Karpas-422 (cell line): ENCODE results near the gene TRABD. TPM values are rescaled to one million over a fixed set of nuclear protein-coding genes. Genes with fewer than 3 reads are reported as not detected.

ENCODE experiments used
- DNase-seq: peaks from one replicate; pipeline ENCODE4 v3.0.0-alpha.2; 2015
- H2AFZ ChIP-seq: fragments of 200-600 bp; sonication (generic); 2 replicates; pipeline ENCODE4 v1.6.1; 2014; ENCODE audit warnings: antibody characterized with exemption, low read length, mixed read lengths
- H3K27ac ChIP-seq: fragments of 200-600 bp; sonication (generic); 2 replicates; pipeline ENCODE4 v1.5.1; 2014; ENCODE audit warnings: mild to moderate bottlenecking, low read length, moderate library complexity
- H3K27me3 ChIP-seq: fragments of 200-600 bp; sonication (generic); 2 replicates; pipeline ENCODE4 v1.6.1; 2014; ENCODE audit warnings: low read length, mixed read lengths
- H3K36me3 ChIP-seq: fragments of 200-600 bp; sonication (generic); 2 replicates; pipeline ENCODE4 v1.6.1; 2014; ENCODE audit warnings: low read length, mixed read lengths; ENCODE audit not compliant: insufficient read depth
- H3K4me1 ChIP-seq: fragments of 200-600 bp; sonication (generic); 2 replicates; pipeline ENCODE4 v1.6.1; 2014; ENCODE audit warnings: mild to moderate bottlenecking, low read length, mixed read lengths
- H3K4me2 ChIP-seq: fragments of 200-600 bp; sonication (generic); 2 replicates; pipeline ENCODE4 v1.6.1; 2014; ENCODE audit warnings: low read length, low read depth, mild to moderate bottlenecking; ENCODE audit not compliant: poor library complexity, severe bottlenecking
- H3K4me3 ChIP-seq: fragments of 200-600 bp; sonication (generic); 2 replicates; pipeline ENCODE4 v1.5.1; 2014; ENCODE audit warnings: mild to moderate bottlenecking, antibody characterized with exemption, low read length, mixed read lengths
- H3K79me2 ChIP-seq: fragments of 200-600 bp; sonication (generic); 2 replicates; pipeline ENCODE4 v1.6.1; 2014; ENCODE audit warnings: mild to moderate bottlenecking, low read length, mixed read lengths
- H3K9ac ChIP-seq: fragments of 200-600 bp; sonication (generic); 2 replicates; pipeline ENCODE4 v1.6.0; 2014; ENCODE audit warnings: low read length
- H3K9me2 ChIP-seq: fragments of 200-600 bp; sonication (generic), shearing (Covaris generic); replicated peaks from 2 replicates; pipeline ENCODE4 v1.6.0; 2014; ENCODE audit warnings: mild to moderate bottlenecking, low read length, moderate library complexity; ENCODE audit not compliant: insufficient read depth
- H3K9me3 ChIP-seq: fragments of 300-700, 200-600 bp; sonication (generic); 2 replicates; pipeline ENCODE4 v1.6.1; 2014; ENCODE audit warnings: low read length, mixed read lengths
- H4K20me1 ChIP-seq: fragments of 200-600 bp; sonication (generic); 2 replicates; pipeline ENCODE4 v1.6.1; 2014; ENCODE audit warnings: mild to moderate bottlenecking, antibody characterized with exemption, low read length, low read depth; ENCODE audit not compliant: insufficient read depth
- total RNA-seq: library from RNA; depleted of rRNA; stranded (reverse); fragments of >200 nt; shearing (Covaris generic); gene quantifications from 2 replicates; pipeline ENCODE4 v1.2.3, GENCODE V29; 2014; ENCODE audit warnings: low replicate concordance

Gene TRABD
- total RNA-seq, 1 experiment from 2014 or later: 46.7 TPM

GRCh38 chr22:50211147-50211546 lies 25.4 kb downstream of the TRABD start:
- Histone ChIP-seq H3K4me2 (no peak overlapping the region), H3K27me3 (no peaks in the 10 kb centered on the region), H3K4me3 (no peak overlapping the region), H3K79me2 (peaks cover 43% of the 10 kb centered on the region), H4K20me1 (peaks cover 17% of the 10 kb centered on the region; the same call in 1 of the 2 replicates), H3K27ac (no peak overlapping the region), H3K36me3 (peaks cover 36% of the 10 kb centered on the region; the same call in 1 of the 2 replicates), H3K4me1 (peaks cover 39% of the 10 kb centered on the region), H3K9me3 (no peaks in the 10 kb centered on the region), H3K9me2 (no peaks in the 10 kb centered on the region), H2AFZ (no peak overlapping the region), H3K9ac (no peak overlapping the region)
- DNase-seq: no peak

GRCh38 chr22:50213263-50213662 lies 27.6 kb downstream of the TRABD start:
- Histone ChIP-seq H3K9me2 (no peaks in the 10 kb centered on the region), H3K4me2 (no peak overlapping the region), H3K36me3 (peaks cover 32% of the 10 kb centered on the region; the same call in 1 of the 2 replicates), H3K79me2 (peaks cover 43% of the 10 kb centered on the region), H3K4me3 (no peak overlapping the region), H4K20me1 (peaks cover 17% of the 10 kb centered on the region; the same call in 1 of the 2 replicates), H3K9me3 (no peaks in the 10 kb centered on the region), H3K4me1 (peaks cover 24% of the 10 kb centered on the region), H2AFZ (no peak overlapping the region), H3K27ac (no peak overlapping the region), H3K27me3 (no peaks in the 10 kb centered on the region), H3K9ac (no peak overlapping the region)
- DNase-seq: no peak

GRCh38 chr22:50215297-50216054 lies 29.8 kb downstream of the TRABD start:
- Histone ChIP-seq H4K20me1 (peaks cover 13% of the 10 kb centered on the region; the same call in 1 of the 2 replicates), H3K36me3 (peaks cover 27% of the 10 kb centered on the region; the same call in 1 of the 2 replicates), H3K27ac (no peak overlapping the region), H3K4me1 (peaks cover 6% of the 10 kb centered on the region), H3K9me2 (no peaks in the 10 kb centered on the region), H2AFZ (no peak overlapping the region), H3K4me3 (no peak overlapping the region), H3K9me3 (no peaks in the 10 kb centered on the region), H3K9ac (no peak overlapping the region), H3K79me2 (peaks cover 36% of the 10 kb centered on the region), H3K27me3 (no peaks in the 10 kb centered on the region), H3K4me2 (no peak overlapping the region)
- DNase-seq: no peak

- Histone ChIP-seq H3K79me2 (peaks cover 29% of the 10 kb centered on the region), H3K9me3 (no peaks in the 10 kb centered on the region)
These were observed 30.5 kb downstream of the TRABD start for GRCh38 chr22:50216055-50216683.

GRCh38 chr22:50216684-50217520 lies 31.2 kb downstream of the TRABD start:
- DNase-seq: no peak
- peaks cover 25% of the 10 kb centered on the region for H3K79me2 ChIP-seq
- peaks cover 11% of the 10 kb centered on the region; the same call in 1 of the 2 replicates for H4K20me1 ChIP-seq
- H3K36me3 ChIP-seq: peaks cover 24% of the 10 kb centered on the region
- no peak overlapping the region for H3K9ac ChIP-seq
- H3K4me2 ChIP-seq: no peak overlapping the region
- H3K27ac ChIP-seq: no peak overlapping the region
- no peaks in the 10 kb centered on the region for H3K9me2 ChIP-seq
- H3K27me3 ChIP-seq: no peaks in the 10 kb centered on the region
- H3K4me1 ChIP-seq: peaks cover 6% of the 10 kb centered on the region
- H3K9me3 ChIP-seq: no peaks in the 10 kb centered on the region
- no peak overlapping the region for H2AFZ ChIP-seq
- no peak overlapping the region for H3K4me3 ChIP-seq

More at GRCh38 chr22:50216055-50216683, 30.5 kb downstream of the TRABD start:
- no peak for DNase-seq
- Histone ChIP-seq H3K9me2 (no peaks in the 10 kb centered on the region), H3K9ac (no peak overlapping the region), H3K4me1 (peaks cover 6% of the 10 kb centered on the region), H3K27ac (no peak overlapping the region), H4K20me1 (peaks cover 13% of the 10 kb centered on the region; the same call in 1 of the 2 replicates), H3K4me3 (no peak overlapping the region), H3K4me2 (no peak overlapping the region), H3K36me3 (peaks cover 27% of the 10 kb centered on the region), H3K27me3 (no peaks in the 10 kb centered on the region), H2AFZ (no peak overlapping the region)

- no peak overlapping the region for H3K4me3 ChIP-seq
- DNase-seq: no peak
- no peaks in the 10 kb centered on the region for H3K27me3 ChIP-seq
- peaks cover 18% of the 10 kb centered on the region for H3K79me2 ChIP-seq
- H3K27ac ChIP-seq: no peak overlapping the region
- no peak overlapping the region for H3K4me2 ChIP-seq
- peaks cover 19% of the 10 kb centered on the region for H3K36me3 ChIP-seq
- H3K9me2 ChIP-seq: no peaks in the 10 kb centered on the region
- no peak overlapping the region for H3K9ac ChIP-seq
- H3K9me3 ChIP-seq: no peaks in the 10 kb centered on the region
- peaks cover 6% of the 10 kb centered on the region; the same call in 1 of the 2 replicates for H4K20me1 ChIP-seq
- H2AFZ ChIP-seq: no peak overlapping the region
- peaks cover 6% of the 10 kb centered on the region for H3K4me1 ChIP-seq
These were observed 31.9 kb downstream of the TRABD start for GRCh38 chr22:50217543-50218152.

- no peak overlapping the region for H3K9ac ChIP-seq
- no peak overlapping the region for H3K4me3 ChIP-seq
- H3K4me2 ChIP-seq: no peak overlapping the region
- H3K27me3 ChIP-seq: no peaks in the 10 kb centered on the region
- H3K4me1 ChIP-seq: peaks cover 6% of the 10 kb centered on the region
- H3K27ac ChIP-seq: no peak overlapping the region
- H2AFZ ChIP-seq: no peak overlapping the region
- no peaks in the 10 kb centered on the region for H3K9me2 ChIP-seq
- H3K9me3 ChIP-seq: no peaks in the 10 kb centered on the region
- H3K36me3 ChIP-seq: peaks cover 16% of the 10 kb centered on the region
- peaks cover 12% of the 10 kb centered on the region for H3K79me2 ChIP-seq
- DNase-seq: no peak
- H4K20me1 ChIP-seq: peaks cover 6% of the 10 kb centered on the region; the same call in 1 of the 2 replicates
These were observed 32.7 kb downstream of the TRABD start for GRCh38 chr22:50218153-50218995.
